CD4-positive, alpha-beta T cell treated with Interleukin-12 subunit alpha and Interleukin-12 subunit beta, for 1 hour (primary cell): ENCODE results near the gene CHM.
"Not testable (repeated sequence)": the region's sequence is repeated elsewhere in the genome, so short reads cannot be mapped to it uniquely, and the experiment has no call there.

ENCODE experiments used
- DNase-seq: peaks from one replicate; pipeline ENCODE4 v3.0.0-alpha.2; 2020

CHM gene

DNA sequence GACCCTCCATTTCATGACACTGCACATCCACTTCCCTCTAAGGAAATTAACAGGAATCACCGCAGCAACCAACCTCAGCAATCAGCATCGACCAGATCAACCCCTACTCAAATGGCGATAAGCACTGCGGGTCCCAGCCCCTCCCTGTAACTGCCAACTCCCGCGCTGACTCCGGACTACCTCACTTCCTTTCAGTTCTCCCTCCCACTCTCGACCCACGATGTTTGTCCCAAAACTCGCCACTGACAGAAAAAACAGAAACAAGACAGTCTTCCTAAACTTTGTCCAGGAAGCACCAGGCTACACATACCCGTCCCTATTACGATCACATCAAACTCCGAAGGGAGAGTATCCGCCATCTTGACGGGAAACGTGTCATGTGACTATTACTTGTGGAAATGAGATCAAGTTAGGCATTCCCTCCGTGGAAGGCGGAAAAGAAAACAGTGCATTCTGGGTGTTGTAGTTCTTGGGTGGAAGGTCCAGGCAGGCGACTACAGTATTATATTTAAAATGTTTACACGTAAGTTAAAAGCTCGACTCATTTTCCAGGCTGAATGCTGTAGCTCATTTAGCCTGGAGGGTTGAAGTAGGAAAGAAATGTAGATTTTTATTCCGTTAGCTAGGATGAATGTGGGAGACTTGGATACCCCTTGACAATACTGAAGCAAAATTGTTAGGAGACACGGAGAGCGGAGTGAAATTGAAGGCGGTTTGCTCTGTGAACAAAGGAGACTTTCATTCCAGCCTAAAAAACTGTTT, at the start of gene CHM:
TSS of gene CHM (minus strand) at position 385 of the 762 bp plus-strand sequence. CDS start at position 359, 26 bp downstream.
- peak; percentile 81 for DNase-seq

GRCh38 chrX:86078650-86079049, 31.3 kb upstream of the CHM start:
- no peak for DNase-seq

DNA sequence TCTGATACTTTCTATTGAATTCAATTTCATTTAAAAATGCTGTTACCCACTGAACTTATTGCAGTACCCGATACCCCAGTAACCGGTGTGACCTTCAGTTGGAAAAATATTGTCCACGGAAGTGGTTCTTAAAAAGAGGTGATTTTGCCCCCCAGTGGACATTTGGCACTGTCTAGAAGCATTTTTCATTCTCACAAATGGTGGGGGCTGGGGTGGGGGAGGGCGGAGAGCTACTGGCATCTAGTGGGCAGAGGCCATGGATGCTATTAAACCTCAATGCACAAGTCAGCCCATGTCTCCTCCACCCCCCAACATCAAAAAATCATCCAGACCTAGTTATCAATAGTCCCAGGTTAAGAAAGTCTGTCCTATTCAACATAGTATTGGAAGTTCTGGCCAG, 19.6 kb upstream of the CHM start:
- no peak for DNase-seq

GRCh38 chrX:86061407-86061806, 14.0 kb upstream of the CHM start:
- DNase-seq, result no peak

GRCh38 chrX:86051741-86052140, 4.4 kb upstream of the CHM start:
- DNase-seq, result no peak

DNA sequence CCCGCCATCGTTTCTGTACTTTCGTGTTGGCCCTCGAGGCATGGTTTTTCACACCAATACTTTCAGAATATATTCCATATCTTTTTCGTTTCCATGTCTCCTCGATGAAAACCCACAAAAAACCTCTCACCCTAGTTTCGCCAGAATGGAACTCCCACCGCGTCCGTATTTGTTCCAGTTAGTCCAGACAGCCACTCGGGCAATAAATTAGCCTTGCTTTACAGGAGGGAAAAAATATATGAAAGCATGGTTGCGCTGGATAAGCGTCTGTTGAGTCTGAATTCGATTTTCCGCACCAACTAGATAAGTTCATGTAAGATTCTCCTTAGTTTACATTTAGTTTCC, 550 bp upstream of the CHM start:
- DNase-seq, result no peak

- no peak for DNase-seq
These were observed 3.1 kb downstream of the CHM start for GRCh38 chrX:86044216-86044615.

DNA sequence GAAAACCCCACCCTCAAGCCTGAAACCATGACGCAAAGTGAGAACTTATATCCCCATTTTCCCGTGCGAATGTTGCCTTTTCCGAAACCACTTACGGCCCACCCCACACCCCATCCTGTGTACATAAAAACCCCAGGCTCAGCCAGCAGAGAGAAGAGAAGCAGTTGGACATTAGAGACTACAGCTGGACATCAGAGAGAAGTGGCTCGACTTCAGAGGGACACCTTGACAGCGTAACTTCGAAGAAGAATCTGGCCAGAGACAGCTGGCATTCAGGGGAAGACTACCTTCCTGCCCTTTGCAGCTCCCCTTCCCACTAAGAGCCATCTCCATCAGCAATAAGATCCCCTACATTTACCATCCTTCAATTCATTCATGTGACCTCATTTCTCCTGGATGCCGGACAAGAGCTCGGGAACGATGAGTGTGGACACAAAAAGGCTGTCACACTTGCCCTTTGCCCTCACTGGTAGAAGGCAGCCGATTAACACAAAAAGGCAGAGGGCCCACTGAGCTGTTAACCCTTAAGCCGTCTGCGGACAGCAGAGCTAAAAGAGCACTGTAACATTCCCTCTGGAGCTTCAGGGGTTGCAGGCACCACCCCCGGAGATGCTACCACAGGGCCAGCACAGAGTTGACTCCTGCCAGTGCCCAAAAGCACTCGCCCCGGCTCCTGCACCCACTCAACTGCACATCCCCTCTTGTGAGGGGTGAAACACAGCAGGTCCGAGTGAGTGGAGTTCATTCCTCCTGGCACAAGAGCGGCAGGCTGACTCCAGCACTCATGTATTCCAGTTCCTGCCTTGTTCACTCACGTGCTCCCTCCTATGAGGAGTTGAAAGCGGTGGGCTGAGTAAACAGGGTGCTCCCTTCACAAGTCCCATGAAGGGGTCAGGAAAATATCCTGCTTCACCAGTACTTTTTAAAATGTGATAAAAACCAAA, 7.5 kb downstream of the CHM start:
- no peak for DNase-seq

DNA sequence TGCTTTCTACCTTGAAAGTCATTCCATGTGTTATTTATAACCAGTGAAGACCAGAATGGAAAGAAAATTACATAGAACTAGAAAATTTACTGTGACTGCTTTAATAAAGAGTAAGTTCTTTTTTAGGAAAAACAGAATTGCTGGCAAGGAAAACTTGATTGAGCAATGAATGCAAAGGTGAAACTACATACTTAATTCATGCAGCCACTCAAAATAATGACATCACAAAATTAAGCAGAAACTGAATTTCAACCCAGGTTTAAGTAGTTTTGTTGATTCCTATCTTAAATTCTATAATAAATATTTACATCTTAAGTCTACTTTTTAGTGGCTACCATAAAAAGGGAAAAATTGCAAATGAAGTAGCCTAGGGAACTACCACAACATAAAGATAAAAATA, 14.0 kb downstream of the CHM start:
- no peak for DNase-seq

- DNase-seq, result no peak
These were observed 18.7 kb downstream of the CHM start for GRCh38 chrX:86028681-86029080.

- no peak for DNase-seq
These were observed 23.5 kb downstream of the CHM start for GRCh38 chrX:86023811-86024210.

GRCh38 chrX:86021652-86022289, 25.6 kb downstream of the CHM start:
- DNase-seq, result no peak

- DNase-seq, result no peak
These were observed 31.2 kb downstream of the CHM start for GRCh38 chrX:86016139-86016538.

GRCh38 chrX:86014959-86015358, 32.4 kb downstream of the CHM start:
- DNase-seq, result peak; percentile 1

GRCh38 chrX:86014421-86014820, 32.9 kb downstream of the CHM start:
- DNase-seq, result peak; percentile 2

- no peak for DNase-seq
These were observed 33.6 kb downstream of the CHM start for GRCh38 chrX:86013792-86014191.

DNA sequence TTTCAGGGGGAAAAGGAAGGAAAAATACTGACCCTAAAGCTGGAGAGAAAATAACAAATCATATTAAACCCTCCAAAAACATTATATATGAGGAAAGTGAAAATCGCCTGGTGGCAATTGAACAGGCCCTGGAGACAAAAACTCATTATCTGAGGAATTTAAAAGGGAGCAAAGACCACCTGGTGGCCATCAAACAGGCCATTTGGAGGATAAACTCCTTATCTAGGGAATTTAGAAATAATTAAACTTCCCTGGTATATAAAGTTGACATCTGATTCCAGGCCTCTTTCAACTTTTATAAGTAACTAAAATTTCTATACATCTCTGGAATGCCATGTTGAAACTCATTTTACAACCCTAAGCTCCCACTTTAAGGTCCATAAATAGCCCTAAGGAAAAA, 35.2 kb downstream of the CHM start:
- no peak for DNase-seq

- DNase-seq, result not testable (repeated sequence)
These were observed 37.6 kb downstream of the CHM start for GRCh38 chrX:86009803-86010202.

DNA sequence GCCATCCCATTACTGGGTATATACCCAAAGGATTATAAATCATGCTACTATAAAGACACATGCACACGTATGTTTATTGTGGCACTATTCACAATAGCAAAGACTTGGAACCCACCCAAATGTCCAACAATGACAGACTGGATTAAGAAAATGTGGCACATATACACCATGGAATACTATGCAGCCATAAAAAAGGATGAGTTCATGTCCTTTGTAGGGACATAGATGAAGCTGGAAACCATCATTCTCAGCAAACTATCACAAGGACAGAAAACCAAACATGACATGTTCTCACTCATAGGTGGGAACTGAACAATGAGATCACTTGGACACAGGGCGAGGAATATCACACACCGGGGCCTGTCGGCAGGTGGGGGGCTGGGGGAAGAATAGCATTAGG, 39.5 kb downstream of the CHM start:
- not testable (repeated sequence) for DNase-seq

DNA sequence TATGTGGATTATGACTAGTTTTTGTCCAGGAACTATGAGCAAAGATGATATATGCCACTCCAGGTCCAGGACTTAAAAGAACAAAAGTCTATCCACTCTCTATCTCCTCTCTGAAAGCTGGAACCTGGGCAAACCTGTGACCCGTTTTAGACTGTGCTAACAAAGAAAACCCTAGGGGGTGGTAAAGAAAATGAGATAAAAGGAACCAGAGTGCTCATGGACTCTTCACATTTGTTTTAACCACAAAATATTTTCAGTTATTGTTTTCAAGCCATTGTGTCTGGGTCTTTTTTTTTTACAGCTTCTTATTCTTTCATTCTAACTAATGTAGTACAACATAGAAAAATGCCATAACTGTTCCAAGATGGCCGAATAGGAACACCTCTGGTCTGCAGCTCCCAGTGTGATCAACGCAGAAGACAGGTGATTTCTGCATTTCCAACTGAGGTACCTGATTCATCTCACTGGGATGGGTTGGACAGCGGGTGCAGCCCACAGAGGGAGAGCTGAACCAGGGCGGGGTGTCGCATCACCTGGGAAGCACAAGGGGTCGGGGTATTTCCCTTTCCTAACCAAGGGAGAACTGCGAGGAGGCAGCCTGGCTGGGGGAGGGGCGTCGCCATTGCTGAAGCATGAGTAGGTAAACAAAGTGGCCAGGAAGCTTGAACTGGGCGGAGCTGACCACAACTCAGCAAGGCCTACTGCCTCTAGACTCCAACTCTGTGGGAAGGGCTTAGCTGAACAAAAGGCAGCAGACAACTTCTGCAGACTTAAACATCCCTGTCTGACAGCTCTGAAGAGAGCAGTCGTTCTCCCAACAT, 45.1 kb downstream of the CHM start:
- peak; percentile 4 for DNase-seq

GRCh38 chrX:85998954-85999353, 48.4 kb downstream of the CHM start:
- no peak for DNase-seq

- DNase-seq, result no peak
These were observed 50.8 kb downstream of the CHM start for GRCh38 chrX:85996555-85996954.

- DNase-seq, result no peak
These were observed 51.7 kb downstream of the CHM start for GRCh38 chrX:85995641-85996040.
